Trophoblast cell (in vitro differentiated cells and primary cell): ENCODE results near the gene SCD5.

ENCODE experiments used
- DNase-seq, 2 donors: peaks; one replicate each; pipeline ENCODE4 v3.0.0-alpha.2; 2016
- H2AFZ ChIP-seq: 2 replicates; pipeline ENCODE4 v1.6.1; 2013; ENCODE audit warnings: low read length, moderate library complexity, mild to moderate bottlenecking; ENCODE audit not compliant: insufficient read depth, poor library complexity
- H2AK5ac ChIP-seq: 2 replicates; pipeline ENCODE4 v1.6.1; 2013; ENCODE audit warnings: mild to moderate bottlenecking, low read length
- H2BK120ac ChIP-seq: 2 replicates; pipeline ENCODE4 v1.6.1; 2013; ENCODE audit warnings: low read length, mild to moderate bottlenecking, moderate library complexity; ENCODE audit not compliant: insufficient read depth, poor library complexity
- H2BK12ac ChIP-seq: 2 replicates; pipeline ENCODE4 v1.6.1; 2013; ENCODE audit warnings: mild to moderate bottlenecking, low read length, moderate library complexity
- H2BK5ac ChIP-seq: 2 replicates; pipeline ENCODE4 v1.6.1; 2013; ENCODE audit warnings: low read length, low read depth, moderate library complexity, mild to moderate bottlenecking; ENCODE audit not compliant: poor library complexity
- H3K14ac ChIP-seq: 2 replicates; pipeline ENCODE4 v1.6.1; 2013; ENCODE audit warnings: mild to moderate bottlenecking, low read length
- H3K18ac ChIP-seq: 2 replicates; pipeline ENCODE4 v1.6.1; 2013; ENCODE audit warnings: mild to moderate bottlenecking, low read length
- H3K23ac ChIP-seq: 2 replicates; pipeline ENCODE4 v1.6.1; 2013; ENCODE audit warnings: low read length
- H3K27ac ChIP-seq: 2 replicates; pipeline ENCODE4 v1.5.1; 2013; ENCODE audit warnings: low read depth, mild to moderate bottlenecking, inconsistent platforms, low read length, moderate library complexity
- H3K27me3 ChIP-seq: 2 replicates; pipeline ENCODE4 v1.6.1; 2013; ENCODE audit warnings: inconsistent platforms, mild to moderate bottlenecking, low read length, moderate library complexity; ENCODE audit not compliant: insufficient read depth
- H3K36me3 ChIP-seq, 2 experiments: 1 replicate in 1 of 2; 2 replicates in 1 of 2; pipeline ENCODE4 v1.6.1; 2013; ENCODE audit warnings: low read length in 2 of 2, mild to moderate bottlenecking in 2 of 2, moderate library complexity in 1 of 2; ENCODE audit not compliant: insufficient read depth in 2 of 2, control insufficient read depth in 1 of 2
- H3K4ac ChIP-seq: 2 replicates; pipeline ENCODE4 v1.6.1; 2013; ENCODE audit warnings: low read depth, mild to moderate bottlenecking, low read length, moderate library complexity
- H3K4me1 ChIP-seq, 2 experiments: 1 replicate in 1 of 2; 2 replicates in 1 of 2; pipeline ENCODE4 v1.6.1; 2013; ENCODE audit warnings: low read length in 2 of 2, mild to moderate bottlenecking in 2 of 2, moderate library complexity in 1 of 2; ENCODE audit not compliant: insufficient read depth in 2 of 2, control insufficient read depth in 1 of 2
- H3K4me2 ChIP-seq: 2 replicates; pipeline ENCODE4 v1.6.1; 2013; ENCODE audit warnings: inconsistent platforms, mild to moderate bottlenecking, low read length, moderate library complexity
- H3K4me3 ChIP-seq: 2 replicates; pipeline ENCODE4 v1.5.1; 2013; ENCODE audit warnings: mild to moderate bottlenecking, low read depth, low read length, inconsistent platforms
- H3K79me1 ChIP-seq: one replicate; pipeline ENCODE4 v1.6.1; 2013; ENCODE audit warnings: low read length
- H3K79me2 ChIP-seq: 2 replicates; pipeline ENCODE4 v1.6.1; 2013; ENCODE audit warnings: low read length, mild to moderate bottlenecking; ENCODE audit not compliant: control insufficient read depth, insufficient read depth, poor library complexity
- H3K9ac ChIP-seq: 2 replicates; pipeline ENCODE4 v1.6.1; 2013; ENCODE audit warnings: mild to moderate bottlenecking, low read length
- H3K9me3 ChIP-seq: 2 replicates; pipeline ENCODE4 v1.6.1; 2013; ENCODE audit warnings: low read depth, mild to moderate bottlenecking, control low read depth, inconsistent platforms, low read length; ENCODE audit not compliant: insufficient read depth
- H4K12ac ChIP-seq: 2 replicates; pipeline ENCODE4 v1.6.1; 2013; ENCODE audit warnings: low read depth, mild to moderate bottlenecking, low read length, moderate library complexity
- H4K8ac ChIP-seq: 2 replicates; pipeline ENCODE4 v1.6.1; 2013; ENCODE audit warnings: low read depth, mild to moderate bottlenecking, low read length, moderate library complexity
- H4K91ac ChIP-seq: one replicate; pipeline ENCODE4 v1.6.1; 2013; ENCODE audit warnings: low read depth, mild to moderate bottlenecking, low read length, moderate library complexity
- WGBS: extraction: QIAGEN DNeasy Blood & Tissue Kit; methylation state at CpG from one replicate; pipeline ENCODE4 v1.1.7; 2013; ENCODE audit warnings: missing lambda C conversion rate; ENCODE audit not compliant: insufficient read length, insufficient coverage; ENCODE audit errors: extremely low coverage; 5-methylcytosine and 5-hydroxymethylcytosine counted together

SCD5 gene

DNA sequence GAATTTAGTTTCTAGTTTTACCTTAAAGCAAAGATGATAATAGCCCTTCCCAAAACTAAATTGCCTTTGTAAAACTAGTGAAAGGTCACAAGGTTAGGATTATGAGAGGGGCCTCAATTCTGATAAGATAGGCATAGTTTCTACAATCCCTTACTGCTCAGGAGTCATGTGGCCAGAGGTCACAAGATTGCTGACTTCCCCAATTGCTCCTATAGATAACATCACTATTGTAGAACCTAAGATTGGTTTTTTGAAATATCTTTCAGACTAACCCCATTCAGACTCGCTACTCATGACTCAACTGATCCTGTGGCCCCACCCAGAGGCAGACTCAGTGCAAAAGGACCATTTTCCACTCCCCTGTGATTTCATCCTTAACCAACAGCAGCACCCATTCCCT lies 70.3 kb downstream of the SCD5 start:
- no peak for DNase-seq
- Histone ChIP-seq H3K79me1 (no peaks in the 10 kb centered on the region), H3K79me2 (no peaks in the 10 kb centered on the region), H3K4me1 (peaks cover 4 to 6% of the 10 kb centered on the region in 2 experiments), H4K8ac (no peak overlapping the region), H3K9me3 (peaks cover 4% of the 10 kb centered on the region), H3K4ac (no peak overlapping the region), H3K18ac (no peak overlapping the region), H3K23ac (no peak overlapping the region), H3K4me2 (no peak overlapping the region), H3K27ac (no peak overlapping the region), H3K4me3 (no peak overlapping the region), H2BK5ac (no peak overlapping the region), H4K91ac (no peak overlapping the region), H2BK12ac (no peak overlapping the region), H2BK120ac (no peak overlapping the region), H3K36me3 (no peaks in the 10 kb centered on the region), H4K12ac (no peak overlapping the region), H2AFZ (no peak overlapping the region), H3K14ac (no peak overlapping the region), H3K9ac (no peak overlapping the region), H3K27me3 (no peaks in the 10 kb centered on the region), H2AK5ac (no peak overlapping the region)
- WGBS = no CpG with 5 or more reads among the region's 1 CpG

DNA sequence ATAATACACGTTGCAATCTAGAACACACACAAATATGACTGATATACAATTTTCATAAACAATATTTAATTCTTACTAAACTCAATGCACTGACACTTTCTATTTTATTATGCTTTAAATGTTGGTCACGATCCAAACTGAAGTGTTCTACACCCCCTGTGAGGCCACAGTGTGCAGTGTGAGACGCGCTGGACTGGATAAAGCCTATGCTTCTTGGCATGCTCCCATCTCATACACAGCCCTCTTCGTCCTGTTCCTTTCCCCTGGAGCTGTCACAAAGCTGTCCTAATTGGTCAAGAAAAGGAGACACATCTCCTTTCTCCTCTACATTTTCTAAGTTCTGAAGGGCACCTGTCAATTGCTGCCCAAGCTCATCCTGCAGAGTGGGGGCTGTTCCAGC lies 72.0 kb downstream of the SCD5 start:
- H3K4me3 ChIP-seq = no peak overlapping the region
- DNase-seq = no peak
- H3K4me1 ChIP-seq = peaks cover 4 to 6% of the 10 kb centered on the region in 2 experiments
- H3K9ac ChIP-seq = no peak overlapping the region
- no peak overlapping the region for H3K27ac ChIP-seq
- peaks cover 2% of the 10 kb centered on the region for H3K9me3 ChIP-seq
- no peaks in the 10 kb centered on the region for H3K79me1 ChIP-seq
- H2BK120ac ChIP-seq = no peak overlapping the region
- H2AK5ac ChIP-seq = no peak overlapping the region
- no peaks in the 10 kb centered on the region for H3K27me3 ChIP-seq
- no peaks in the 10 kb centered on the region for H3K36me3 ChIP-seq
- no peak overlapping the region for H4K12ac ChIP-seq
- H3K4ac ChIP-seq = no peak overlapping the region
- no CpG with 5 or more reads among the region's 5 CpGs for WGBS
- H4K8ac ChIP-seq = no peak overlapping the region
- H3K23ac ChIP-seq = no peak overlapping the region
- H3K14ac ChIP-seq = no peak overlapping the region
- no peak overlapping the region for H3K4me2 ChIP-seq
- no peak overlapping the region for H2BK5ac ChIP-seq
- H2BK12ac ChIP-seq = no peak overlapping the region
- no peaks in the 10 kb centered on the region for H3K79me2 ChIP-seq
- no peak overlapping the region for H3K18ac ChIP-seq
- no peak overlapping the region for H2AFZ ChIP-seq
- H4K91ac ChIP-seq = no peak overlapping the region

DNA sequence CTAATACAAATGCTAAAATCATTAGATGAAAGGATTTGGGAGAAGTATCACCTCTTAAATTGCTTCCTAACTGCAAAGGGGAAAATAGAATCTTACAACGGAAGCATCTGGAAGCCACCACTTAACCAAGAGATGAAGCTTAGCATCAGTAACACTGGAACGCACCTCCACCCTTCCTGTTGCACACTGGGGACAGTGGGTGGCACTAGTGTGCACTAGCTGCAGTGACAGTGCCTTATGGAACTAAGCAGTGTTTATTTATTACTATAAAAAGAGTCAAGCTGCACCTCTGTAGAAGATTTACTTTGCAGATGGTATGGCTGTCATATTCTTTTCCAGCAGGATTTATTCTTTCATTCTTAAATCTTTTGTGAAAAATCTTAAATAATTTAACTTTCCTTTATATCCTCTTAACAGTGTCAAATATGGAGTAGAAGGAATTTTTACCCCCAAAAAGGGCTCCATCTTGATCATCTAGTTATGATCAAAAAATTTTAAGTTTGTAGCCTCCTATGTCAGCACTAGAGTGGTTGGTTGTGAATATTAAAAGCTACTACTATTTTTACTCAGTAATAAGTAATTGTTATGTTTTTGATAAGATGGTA lies 76.7 kb downstream of the SCD5 start:
- Histone ChIP-seq H2BK12ac (no peak overlapping the region), H2BK120ac (no peak overlapping the region)

DNA sequence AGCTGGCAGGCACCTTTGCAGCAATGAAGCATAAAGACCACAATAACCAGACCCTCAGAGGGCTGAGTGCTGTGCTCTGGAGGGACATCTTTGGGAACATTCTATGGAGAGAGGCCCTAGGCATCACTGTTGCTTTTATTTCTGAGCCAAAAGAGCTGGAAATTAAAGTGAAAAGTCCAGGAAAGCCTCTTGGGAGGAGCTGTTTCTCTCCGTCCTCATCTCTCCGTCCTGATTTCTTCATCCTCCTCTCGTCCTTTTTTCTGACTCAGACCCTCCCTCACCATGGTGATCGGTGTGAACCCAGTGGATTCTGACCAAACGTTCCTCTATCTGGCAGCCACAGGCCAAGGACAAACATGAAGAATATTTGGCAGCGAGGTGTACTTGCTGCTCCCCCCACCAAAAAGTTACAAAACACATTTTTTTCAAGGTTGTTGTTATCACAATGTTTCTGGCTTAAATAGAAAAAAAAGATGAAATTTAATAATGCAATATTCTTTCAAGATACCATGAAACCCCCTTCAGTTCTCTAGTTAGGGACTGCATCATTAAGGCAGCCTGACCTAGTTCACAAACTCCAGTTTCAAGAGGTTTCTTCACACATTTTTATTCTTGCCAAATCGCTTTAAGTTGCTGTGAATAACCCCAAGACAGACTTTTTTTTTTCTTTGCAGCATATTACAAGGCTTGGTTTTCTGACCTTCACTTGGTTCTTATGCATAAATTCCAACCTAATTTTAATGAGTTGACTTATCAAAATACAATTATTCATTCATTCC lies 80.2 kb downstream of the SCD5 start:
- H2AK5ac ChIP-seq = no peak overlapping the region
- H3K14ac ChIP-seq = no peak overlapping the region
- DNase-seq = no peak
- no peaks in the 10 kb centered on the region for H3K27me3 ChIP-seq
- no peak overlapping the region for H3K18ac ChIP-seq
- H4K8ac ChIP-seq = no peak overlapping the region
- H3K9ac ChIP-seq = no peak overlapping the region
- H2BK120ac ChIP-seq = no peak overlapping the region
- H3K4ac ChIP-seq = no peak overlapping the region
- no peak overlapping the region for H4K91ac ChIP-seq
- H3K36me3 ChIP-seq = no peaks in the 10 kb centered on the region
- H3K4me1 ChIP-seq = no peaks in the 10 kb centered on the region
- H2AFZ ChIP-seq = no peak overlapping the region
- no peak overlapping the region for H2BK5ac ChIP-seq
- H4K12ac ChIP-seq = no peak overlapping the region
- H3K23ac ChIP-seq = no peak overlapping the region
- H3K79me2 ChIP-seq = no peaks in the 10 kb centered on the region
- H3K4me2 ChIP-seq = no peak overlapping the region
- WGBS = no CpG with 5 or more reads among the region's 7 CpGs
- no peak overlapping the region for H3K27ac ChIP-seq
- H3K4me3 ChIP-seq = no peak overlapping the region
- H3K9me3 ChIP-seq = peaks cover 2% of the 10 kb centered on the region
- no peak overlapping the region for H2BK12ac ChIP-seq
- no peaks in the 10 kb centered on the region for H3K79me1 ChIP-seq

More for the DNA sequence above, 76.7 kb downstream of the SCD5 start:
- no peak overlapping the region for H3K23ac ChIP-seq
- no peak overlapping the region for H4K91ac ChIP-seq
- H3K4ac ChIP-seq = no peak overlapping the region
- H3K79me1 ChIP-seq = no peaks in the 10 kb centered on the region
- H3K4me1 ChIP-seq = no peaks in the 10 kb centered on the region
- no CpG with 5 or more reads among the region's 2 CpGs for WGBS
- H3K18ac ChIP-seq = no peak overlapping the region
- H4K12ac ChIP-seq = no peak overlapping the region
- no peak overlapping the region for H2AFZ ChIP-seq
- no peak overlapping the region for H3K9ac ChIP-seq
- H3K27me3 ChIP-seq = no peaks in the 10 kb centered on the region
- no peak overlapping the region for H3K14ac ChIP-seq
- no peak overlapping the region for H4K8ac ChIP-seq
- H3K4me3 ChIP-seq = no peak overlapping the region
- H2BK5ac ChIP-seq = no peak overlapping the region
- H3K36me3 ChIP-seq = no peaks in the 10 kb centered on the region
- H3K4me2 ChIP-seq = no peak overlapping the region
- no peaks in the 10 kb centered on the region for H3K79me2 ChIP-seq
- no peak overlapping the region for H2AK5ac ChIP-seq
- DNase-seq = peak in 1 of 2 donors; percentile 27
- H3K27ac ChIP-seq = no peak overlapping the region
- H3K9me3 ChIP-seq = no peaks in the 10 kb centered on the region
